AG08396 (cell line): ENCODE data around the gene RNASEH2C.
"Not testable (repeated sequence)": the region's sequence is repeated elsewhere in the genome, so short reads cannot be mapped to it uniquely, and the experiment has no call there.

Experiments used
- DNase-seq: peaks from one replicate; pipeline ENCODE4 v3.0.0; 2012; ENCODE audit warnings: low spot score, mixed read lengths

RNASEH2C gene

DNA sequence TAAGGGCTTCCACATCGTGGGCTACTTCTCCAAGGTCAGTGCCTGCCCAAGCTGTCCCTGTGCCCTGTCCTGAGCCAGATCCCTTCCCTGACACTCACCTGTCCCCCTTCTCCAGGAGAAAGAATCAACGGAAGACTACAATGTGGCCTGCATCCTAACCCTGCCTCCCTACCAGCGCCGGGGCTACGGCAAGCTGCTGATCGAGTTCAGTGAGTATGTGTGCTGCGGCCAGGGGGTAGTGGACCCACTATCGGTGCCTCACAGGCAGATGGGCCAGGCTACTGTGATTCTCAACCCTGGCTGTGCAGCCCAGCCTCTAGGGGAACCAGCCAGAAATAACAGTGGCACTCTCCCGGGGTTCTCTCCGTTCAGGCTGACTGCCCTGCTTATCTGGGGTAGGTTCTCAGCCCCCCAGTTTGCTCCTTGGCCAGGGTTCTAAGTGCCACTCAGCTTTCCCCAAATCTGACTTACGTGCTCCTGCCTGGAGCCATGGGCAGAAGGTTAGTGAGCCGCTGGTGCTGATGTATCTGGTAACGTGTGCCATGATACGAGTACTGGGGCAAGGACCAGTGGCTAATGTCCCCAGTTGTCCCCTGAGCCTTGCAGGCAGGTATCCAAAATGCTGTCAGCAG lies 3.7 kb downstream of the RNASEH2C start:
- DNase-seq = no peak

DNA sequence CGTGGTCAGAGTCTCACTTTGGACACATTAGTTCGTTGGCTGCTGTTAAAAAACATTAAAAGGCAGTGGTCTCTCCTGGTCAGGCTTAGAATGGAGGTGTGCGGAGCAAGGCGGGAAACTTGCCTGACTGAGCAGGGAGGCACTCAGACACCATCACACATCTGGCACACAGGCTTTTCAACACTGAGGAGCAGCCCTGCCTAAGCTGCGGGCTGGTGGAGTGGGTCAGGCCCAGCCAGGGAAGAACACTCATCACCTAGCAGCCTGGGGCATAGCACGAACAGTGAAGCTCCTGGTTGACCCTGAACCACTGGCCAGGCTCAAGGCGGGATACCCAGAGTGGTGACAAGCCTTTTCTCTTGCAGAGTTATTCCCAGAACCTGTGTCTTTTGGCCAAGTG lies 4.3 kb downstream of the RNASEH2C start:
- DNase-seq = no peak

DNA sequence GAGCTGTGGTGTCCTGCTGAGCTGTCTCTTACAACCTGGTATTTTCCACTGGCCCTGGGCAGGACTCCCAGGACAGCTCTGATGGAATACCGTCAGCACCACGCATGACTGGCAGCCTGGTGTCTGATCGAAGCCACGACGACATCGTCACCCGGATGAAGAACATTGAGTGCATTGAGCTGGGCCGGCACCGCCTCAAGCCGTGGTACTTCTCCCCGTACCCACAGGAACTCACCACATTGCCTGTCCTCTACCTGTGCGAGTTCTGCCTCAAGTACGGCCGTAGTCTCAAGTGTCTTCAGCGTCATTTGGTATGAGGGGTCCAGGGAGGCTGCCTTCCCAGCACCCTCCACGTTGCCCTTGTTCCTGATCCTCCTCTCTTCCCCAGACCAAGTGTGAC lies 6.2 kb downstream of the RNASEH2C start:
- DNase-seq = no peak

DNA sequence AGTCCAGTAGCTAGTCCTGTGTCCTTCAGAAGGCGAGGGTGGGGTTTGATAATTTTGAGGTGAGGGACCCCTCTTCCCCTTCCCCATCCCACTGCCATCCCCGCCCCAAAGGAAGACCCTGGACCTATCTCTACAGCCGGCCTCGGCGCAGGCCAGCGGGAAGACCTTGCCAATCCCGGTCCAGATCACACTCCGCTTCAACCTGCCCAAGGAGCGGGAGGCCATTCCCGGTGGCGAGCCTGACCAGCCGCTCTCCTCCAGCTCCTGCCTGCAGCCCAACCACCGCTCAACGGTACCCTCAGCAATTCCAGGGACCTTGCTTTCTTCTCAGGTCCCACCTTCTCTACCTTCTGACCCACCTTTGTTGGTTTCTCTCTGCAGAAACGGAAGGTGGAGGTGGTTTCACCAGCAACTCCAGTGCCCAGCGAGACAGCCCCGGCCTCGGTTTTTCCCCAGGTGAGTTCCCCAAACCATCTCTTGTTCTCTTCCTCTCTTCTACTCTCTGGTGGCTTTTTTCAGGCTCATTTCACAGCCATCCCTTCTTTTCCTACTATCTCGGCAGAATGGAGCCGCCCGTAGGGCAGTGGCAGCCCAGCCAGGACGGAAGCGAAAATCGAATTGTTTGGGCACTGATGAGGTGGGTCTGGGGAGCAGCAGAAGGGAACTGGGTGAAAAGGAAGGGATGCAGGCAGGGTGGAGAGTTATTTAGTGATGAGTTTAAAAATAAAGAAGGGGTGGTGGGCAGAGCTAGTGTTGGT lies 7.2 kb downstream of the RNASEH2C start:
- no peak for DNase-seq

DNA sequence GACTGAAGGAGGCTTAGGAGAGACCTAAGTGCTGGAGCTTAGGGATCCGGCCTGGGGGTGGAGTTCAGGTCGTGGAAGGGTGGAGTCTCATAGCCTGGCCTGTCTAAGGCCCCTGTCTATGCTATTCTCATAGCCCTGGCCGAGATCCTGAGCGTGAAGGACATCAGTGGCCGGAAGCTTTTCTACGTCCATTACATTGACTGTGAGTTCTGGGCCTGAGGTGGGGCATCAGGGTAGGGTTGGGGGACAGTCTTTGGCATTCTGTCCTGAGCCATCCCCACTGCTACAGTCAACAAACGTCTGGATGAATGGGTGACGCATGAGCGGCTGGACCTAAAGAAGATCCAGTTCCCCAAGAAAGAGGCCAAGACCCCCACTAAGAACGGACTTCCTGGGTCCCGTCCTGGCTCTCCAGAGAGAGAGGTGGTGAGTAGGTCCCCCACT lies 7.9 kb downstream of the RNASEH2C start:
- no peak for DNase-seq

DNA sequence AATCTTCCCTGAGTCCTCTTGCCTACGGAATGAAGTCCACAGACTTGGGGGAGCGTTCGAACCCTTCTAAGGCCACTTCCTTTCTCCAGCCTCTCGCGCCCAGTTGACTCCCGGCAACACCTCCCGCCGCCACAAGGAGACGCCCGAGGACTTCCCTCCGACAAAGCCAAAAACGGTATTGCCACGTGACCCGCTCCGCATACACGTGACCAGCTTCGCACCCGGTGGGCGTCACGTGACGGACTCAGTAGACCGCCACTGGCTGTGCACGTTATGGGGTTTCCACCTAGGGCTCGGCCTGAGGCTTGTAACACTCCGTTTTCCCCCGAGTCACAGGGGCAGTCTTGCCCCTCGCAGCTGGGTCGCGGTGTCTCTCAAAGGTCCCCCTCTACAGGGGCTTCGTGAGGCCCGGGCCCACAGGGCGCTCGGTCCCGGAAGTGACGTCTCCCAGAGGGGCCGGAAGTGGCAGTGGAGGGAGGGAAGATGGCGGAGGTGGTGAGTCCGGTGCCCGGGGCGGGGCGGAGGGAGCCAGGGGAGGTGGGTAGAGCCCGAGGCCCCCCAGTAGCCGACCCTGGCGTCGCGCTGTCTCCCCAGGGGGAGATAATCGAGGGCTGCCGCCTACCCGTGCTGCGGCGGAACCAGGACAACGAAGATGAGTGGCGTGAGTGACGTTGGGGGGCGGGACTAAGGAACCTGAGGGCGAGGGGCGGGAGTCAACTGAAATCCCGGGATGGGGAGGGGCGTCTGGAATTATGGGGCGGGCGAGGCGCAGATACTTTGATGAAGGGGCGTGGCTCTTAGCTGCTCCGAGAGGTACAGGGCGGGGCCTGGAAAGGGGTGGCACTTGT lies 8.6 kb downstream of the RNASEH2C start, which contains the start of gene KAT5:
Gene KAT5 (plus strand): TSS at position 468 of the 848 bp plus-strand sequence. CDS start 16 bp downstream, at position 484.
- DNase-seq = peak; percentile 93

DNA sequence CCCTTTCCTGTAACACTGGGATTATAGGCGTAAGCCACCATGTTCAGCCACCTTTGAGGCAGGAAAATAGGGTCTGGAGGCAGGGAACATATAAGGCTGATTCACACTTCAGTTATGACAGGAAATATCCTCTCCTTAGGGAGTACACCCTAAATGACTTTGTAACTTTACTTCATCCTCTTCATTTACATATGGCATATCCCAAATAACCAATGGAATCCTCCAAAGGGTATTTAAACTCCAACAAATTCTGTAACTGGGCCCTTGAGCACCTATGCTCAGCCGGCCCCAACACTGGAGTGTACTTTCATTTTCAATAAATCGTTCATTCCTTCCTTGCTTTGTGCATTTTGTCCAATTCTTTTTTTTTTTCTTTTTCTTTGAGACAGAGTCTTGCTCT lies 10.2 kb downstream of the RNASEH2C start:
- DNase-seq = no peak

DNA sequence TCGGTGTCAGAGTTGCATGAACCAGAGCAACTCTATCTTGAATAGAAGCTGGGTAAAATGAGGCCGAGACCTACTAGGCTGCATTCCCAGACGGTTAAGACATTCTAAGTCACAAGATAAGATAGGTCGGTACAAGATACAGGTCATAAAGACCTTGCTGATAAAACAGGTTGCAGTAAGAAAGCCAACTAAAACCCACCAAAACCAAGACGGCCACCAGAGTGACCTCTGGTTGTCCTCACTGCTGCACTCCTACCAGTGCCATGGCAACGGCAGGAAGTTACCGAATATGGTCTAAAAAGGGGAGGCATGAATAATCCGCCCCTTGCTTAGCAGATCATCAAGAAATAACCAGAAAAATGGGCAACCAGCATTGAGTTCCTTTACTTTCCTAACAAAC lies 10.9 kb downstream of the RNASEH2C start:
- no peak for DNase-seq

DNA sequence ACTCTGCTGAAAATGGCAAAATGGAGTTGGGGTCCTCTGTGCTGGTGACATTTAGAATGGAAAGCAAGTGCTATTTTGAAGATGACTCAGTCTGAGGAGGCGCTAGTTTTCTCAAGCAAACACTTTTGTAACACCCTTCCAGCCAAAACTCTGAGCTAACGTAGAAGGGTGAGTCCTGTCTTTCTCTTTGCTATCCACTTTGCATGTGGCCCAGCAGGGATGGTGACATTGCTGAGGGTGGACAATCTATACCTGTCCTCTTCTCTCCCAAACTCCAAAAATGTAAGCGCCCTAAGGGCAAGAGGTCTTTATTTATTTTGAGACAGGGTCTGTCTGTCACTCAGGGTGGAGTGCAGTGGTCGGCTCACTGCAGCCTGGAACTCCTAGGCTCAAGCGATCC lies 12.1 kb downstream of the RNASEH2C start:
- DNase-seq = no peak

DNA sequence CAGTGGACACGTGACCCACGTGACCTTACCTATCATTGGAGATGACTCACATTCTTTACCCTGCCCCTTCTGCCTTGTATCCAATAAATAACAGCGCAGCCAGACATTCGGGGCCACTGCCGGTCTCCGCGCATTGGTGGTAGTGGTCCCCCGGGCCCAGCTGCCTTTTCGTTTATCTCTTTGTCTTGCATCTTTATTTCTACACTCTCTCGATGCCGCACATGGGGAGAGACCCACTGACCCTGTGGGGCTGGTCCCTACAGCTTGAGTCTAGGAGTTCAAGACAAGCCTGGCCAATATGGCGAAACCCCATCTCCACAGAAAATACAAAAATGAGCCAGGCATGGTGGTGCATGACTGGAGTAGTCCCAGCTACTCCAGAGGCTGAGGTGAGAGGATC lies 13.6 kb downstream of the RNASEH2C start:
- not testable (repeated sequence) for DNase-seq

DNA sequence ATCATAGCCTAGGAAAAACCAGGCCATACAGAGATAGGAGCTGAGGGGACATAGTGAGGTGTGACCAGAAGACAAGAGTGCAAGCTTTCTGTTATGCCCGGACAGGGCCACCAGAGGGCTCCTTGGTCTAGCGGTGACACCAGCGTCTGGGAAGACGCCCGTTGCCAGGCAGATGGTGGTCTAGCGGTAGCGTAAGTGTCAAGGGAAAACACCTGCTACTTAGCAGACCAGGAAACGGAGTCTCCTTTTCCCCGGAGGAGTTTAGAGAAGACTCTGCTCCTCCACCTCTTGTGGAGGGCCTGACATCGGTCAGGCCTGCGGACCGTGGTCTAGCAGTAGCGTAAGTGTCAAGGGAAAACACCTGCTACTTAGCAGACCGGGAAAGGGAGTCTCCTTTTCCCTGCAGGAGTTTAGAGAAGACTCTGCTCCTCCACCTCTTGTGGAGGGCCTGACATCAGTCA lies 14.3 kb downstream of the RNASEH2C start:
- not testable (repeated sequence) for DNase-seq

DNA sequence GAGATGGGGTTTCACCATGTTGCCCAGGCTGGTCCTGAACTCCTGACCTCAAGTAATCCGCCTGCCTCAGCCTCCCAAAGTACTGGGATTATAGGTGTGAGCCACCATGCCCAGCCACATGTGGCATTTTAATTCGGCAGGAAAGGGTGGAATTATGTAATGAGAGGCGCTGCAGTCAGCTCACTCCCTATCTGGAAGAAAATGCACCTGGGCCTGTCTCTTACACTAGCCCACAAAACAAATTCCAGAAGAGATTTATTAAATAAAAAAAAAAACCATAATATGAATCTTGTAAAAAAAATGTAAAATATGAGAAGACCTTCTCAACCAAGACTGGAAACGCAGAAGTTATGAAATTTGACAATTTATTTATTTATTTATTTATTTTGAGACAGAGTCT lies 16.8 kb downstream of the RNASEH2C start:
- no peak for DNase-seq

DNA sequence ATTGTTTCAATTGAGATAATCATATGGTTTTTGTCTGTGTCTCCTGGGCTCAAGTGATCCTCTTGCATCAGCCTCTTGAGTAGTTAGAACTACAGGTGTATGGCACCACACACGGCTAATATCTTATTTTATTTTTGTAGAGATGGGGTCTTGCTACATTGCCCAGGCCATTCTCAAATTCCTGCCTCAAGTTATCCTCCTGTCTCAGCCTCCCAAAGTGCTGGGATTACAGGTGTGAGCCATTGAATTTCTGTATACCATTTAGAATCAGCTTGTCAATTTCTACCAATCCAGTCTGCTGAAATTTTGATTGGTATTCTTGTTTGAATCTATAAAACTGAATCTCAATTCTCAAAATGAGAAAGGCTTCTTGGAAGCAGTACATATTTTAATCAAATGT lies 18.9 kb downstream of the RNASEH2C start:
- no peak for DNase-seq

DNA sequence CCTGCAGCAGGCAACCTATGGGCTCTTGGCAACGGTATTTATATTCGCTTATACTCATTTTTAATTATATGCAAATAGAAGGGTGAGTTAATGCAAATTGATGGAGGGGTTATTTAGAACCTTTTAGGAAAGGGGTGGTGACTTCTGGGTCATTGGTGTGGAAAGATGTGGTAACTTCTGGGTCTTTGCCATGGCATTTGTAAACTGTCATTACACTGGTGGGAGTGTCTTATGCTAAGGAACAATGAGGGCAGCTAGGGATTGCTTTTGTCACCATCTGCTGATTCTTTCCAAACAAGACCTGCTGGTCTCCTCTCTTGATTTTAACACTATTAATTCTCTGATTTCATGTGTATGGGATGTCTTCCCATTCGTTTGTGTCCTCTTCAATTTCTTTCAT lies 20.2 kb downstream of the RNASEH2C start:
- no peak for DNase-seq

DNA sequence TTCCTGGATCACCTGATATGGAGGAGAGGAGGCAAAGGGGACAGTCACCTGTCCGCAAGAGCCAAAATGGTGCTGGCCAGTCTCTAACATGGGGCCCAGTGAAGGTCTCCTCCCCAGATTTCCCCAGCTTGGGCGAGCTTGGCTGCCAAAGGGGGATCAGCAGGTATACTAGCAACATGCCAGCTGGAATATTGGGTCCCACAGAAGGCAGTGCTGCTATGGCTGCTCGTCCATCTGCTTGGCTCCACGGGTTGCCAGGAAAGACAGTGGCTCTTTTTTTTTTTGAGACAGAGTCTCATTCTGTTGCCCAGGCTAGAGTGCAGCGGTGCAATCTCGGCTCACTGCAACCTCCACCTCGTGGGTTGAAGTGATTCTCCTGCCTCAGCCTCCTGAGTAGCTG lies 21.3 kb downstream of the RNASEH2C start:
- DNase-seq = no peak

DNA sequence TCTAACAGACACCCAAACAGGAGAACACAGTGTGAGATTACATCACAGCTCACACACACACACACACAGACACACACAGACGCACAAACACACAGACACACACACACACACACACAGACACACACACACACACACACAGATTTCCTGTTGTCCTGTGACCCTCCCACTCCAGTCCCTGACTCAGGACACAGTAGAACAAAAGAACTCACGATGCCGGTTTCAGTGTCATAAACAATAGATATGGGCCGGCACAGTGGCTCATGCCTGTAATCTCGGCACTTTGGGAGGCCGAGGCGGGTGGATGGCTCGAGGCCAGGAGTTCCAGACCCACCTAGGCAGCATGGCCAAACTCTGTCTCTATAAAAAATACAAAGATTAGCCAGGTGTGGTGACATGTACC lies 22.4 kb downstream of the RNASEH2C start:
- no peak for DNase-seq

DNA sequence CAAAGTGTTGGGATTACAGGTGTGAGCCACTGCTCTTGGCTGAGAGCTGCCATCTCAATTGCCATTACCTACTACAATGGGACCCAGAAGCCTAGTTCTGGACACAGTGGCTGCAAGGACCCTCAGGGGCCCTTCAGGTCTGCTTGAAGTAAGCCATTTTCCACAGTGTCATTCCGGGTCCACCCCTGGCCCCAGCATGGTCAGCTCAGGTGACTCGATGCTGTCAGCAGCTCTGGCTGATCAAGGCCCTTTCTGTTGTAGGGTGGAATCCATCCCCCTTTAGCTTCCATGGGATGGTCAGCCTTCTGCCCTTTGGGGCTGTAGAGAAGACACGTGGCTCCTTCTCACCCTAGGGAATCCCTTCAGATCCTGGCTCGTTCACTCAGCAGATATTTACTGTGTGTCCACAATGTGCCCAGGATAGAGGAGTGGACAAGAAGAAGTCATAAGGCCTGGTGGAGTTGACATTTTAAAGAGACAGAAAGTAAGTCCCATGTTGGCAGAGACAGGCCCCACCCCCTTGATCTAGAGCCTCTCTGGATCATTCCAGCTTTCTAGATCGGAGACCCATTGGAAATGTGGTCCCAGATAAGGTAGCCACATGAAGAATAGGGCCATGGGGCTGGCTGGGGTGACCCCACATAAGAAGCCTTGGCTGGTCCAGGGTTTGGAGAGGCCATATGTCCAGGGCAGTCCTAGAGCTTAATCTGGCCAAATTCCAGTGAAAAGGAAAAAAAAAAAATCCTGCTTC lies 23.6 kb downstream of the RNASEH2C start:
- no peak for DNase-seq

DNA sequence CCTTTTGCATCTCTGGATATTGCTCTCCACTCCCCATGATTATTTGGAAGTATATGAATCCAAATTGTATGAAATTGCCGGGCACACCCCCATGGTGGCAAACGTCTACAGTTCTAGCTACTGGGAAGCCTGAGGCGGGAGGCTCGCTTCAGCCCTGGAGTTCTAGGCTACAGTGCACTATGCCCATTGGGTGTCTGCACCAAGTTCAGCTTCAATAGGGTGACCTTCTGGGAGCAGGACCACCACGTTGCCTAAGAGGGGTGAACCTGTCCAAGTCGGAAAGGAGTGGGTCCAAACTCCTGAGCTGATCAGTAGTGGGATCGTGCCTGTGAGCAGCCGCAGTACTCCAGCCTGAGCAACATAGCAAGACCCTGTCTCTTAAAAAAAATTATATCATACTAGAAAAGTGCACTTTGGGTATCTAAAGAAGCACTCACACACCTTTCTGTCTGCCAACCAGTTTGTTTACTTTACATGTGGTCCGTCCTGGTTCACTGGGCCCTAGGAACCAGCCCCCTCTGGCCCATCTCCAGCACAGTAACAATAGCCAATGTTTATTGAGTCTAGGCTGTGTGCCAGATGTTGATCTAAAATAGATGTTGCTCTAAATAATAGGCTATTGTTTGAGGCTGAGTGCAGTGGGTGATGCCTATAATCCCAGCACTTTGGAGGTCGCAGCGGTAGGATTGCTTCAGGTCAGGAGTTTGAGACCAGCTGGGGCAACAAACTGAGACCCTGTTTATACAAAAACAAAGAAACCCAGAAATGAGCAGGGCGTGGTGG lies 24.9 kb downstream of the RNASEH2C start:
- DNase-seq = no peak

DNA sequence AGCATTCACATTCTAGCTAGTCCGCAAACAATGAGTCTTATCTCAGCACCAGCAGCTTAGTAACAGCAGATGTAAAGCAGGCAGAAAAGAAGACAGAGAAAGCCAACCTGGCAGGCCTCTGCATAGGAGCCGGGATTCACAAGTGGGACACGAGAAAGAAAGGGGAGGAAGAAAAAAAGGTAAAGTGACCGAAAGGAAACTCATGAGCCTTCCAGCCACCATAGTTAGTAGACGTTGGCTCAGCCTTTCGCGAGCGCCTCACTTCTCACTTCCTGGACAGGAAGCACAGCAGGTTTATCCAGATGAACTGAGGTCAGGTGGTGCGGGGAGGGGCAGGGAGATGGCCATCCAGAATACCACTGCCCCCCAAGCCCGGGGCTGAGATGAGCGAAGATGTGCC lies 28.2 kb downstream of the RNASEH2C start:
- DNase-seq = no peak

DNA sequence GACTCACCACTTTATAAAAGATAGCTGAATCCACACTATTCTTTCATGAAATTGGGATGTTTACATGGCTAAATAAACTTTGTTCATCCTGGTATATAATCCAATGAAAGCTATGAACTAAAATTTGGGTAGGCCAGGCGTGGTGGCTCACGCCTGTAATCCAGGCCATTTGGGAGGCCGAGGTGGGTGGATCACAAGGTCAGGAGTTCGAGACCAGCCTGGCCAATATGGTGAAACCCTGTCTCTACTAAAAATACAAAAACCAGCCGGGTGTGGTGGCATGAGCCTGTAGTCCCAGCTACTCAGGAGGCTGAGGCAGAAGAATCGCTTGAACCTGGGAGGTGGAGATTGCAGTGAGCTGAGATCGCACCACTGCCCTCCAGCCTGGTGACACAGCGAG lies 28.8 kb downstream of the RNASEH2C start:
- not testable (repeated sequence) for DNase-seq

DNA sequence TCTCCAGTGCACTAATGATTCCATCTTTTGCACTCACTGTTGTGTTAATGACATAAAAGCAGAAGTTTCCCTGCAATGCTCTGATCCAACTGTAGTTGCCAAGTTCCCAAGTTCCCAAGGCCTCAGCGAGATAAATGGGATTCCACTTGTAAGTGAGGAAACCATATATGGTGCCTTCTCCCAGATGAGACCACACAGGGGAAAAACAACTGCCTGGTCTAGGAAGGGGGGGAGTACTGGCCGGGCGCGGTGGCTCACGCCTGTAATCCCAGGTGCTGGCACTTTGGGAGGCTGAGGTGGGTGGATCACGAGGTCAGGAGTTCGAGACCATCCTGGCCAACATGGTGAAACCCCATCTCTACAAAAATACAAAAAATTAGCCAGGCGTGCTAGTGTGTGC lies 34.6 kb downstream of the RNASEH2C start:
- no peak for DNase-seq
